ENCODE measurements around the gene GAPDH.

Gene GAPDH

DNA sequence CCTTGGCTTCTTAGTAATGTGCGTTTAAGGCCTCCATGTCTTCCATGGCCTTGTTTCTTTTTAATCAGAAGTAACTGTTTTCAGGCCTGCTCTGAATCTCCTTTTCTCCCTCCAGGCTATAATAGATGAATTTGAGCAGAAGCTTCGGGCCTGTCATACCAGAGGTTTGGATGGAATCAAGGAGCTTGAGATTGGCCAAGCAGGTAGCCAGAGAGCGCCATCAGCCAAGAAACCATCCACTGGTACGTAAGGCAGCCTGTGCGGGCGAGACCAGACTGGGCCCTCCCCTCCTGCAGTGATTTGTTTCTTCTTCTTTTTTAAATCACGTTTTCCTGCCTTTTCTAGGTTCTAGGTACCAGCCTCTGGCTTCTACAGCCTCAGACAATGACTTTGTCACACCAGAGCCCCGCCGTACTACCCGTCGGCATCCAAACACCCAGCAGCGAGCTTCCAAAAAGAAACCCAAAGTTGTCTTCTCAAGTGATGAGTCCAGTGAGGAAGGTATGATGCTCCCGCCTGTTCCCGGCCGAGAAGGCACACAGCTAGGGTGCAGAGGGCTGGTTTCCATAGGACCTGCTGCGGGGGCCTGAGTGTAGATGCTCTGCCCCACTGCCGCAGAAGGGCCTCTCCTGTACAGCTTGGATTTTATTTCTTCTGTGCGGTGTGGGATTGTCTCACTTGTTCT, 3.6 kb upstream of the GAPDH start:
- no peak for DNase-seq

DNA sequence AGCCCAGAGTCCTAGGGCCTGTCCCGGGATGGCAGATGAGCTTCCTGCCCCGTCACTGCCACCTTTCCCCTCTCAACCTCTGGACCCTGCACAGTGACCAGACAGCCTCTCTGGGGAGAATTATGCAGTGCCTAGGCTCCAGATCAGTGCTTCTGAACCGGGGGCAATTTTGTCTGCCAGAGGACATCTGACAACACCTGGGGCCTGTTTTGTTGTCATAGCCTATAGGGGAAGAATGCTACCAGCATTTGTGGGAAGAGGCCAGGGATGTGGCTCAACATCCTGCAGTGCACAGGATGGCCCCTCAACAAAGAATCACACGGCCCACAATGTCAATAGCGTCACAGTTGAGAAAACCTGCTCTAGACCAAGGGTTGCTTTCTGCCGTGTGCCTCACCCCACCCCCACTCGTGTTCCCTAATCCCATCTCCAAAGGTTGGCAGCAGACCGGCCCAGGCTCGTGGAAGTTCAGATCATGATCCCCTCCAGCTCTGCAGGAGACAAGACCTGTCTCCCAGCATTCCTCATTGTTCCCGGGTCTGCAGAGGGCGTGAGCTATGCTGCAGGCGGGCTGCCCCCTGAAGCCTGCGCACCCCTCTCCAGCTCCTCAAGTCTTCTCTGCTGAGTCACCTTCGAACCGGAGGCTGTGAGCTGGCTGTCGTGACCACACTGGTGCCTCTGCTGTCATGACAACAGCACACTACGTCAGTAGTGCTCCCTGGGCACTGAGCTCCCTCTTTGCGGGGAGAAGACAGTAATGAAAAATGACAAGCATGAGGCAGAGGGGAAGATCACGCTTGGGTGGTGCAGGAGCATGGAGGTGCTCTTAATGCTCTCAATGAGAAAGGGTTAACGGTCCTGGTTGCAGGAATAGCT, 2.0 kb upstream of the GAPDH start:
- peak; percentile 43 for DNase-seq

DNA sequence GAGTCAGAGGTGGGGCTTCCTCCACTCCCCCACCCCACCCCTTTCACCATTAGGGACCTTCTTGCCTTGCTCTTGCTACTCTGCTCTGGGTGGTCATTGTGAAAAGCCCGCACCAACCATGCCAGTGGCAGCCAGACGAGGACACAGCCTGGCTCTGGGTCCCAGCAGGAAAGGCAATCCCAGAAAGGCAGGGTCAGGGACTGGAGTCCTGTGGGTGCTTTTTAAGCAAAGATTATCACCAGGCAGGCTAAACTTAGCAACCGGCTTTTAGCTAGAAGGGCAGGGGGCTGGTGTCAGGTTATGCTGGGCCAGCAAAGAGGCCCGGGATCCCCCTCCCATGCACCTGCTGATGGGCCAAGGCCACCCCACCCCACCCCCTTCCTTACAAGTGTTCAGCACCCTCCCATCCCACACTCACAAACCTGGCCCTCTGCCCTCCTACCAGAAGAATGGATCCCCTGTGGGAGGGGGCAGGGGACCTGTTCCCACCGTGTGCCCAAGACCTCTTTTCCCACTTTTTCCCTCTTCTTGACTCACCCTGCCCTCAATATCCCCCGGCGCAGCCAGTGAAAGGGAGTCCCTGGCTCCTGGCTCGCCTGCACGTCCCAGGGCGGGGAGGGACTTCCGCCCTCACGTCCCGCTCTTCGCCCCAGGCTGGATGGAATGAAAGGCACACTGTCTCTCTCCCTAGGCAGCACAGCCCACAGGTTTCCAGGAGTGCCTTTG, 1.2 kb upstream of the GAPDH start:
- DNase-seq, result peak; percentile 62

DNA sequence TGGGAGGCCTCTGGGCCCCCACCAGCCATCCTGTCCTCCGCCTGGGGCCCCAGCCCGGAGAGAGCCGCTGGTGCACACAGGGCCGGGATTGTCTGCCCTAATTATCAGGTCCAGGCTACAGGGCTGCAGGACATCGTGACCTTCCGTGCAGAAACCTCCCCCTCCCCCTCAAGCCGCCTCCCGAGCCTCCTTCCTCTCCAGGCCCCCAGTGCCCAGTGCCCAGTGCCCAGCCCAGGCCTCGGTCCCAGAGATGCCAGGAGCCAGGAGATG, 729 bp upstream of the GAPDH start:
- no peak for DNase-seq

DNA sequence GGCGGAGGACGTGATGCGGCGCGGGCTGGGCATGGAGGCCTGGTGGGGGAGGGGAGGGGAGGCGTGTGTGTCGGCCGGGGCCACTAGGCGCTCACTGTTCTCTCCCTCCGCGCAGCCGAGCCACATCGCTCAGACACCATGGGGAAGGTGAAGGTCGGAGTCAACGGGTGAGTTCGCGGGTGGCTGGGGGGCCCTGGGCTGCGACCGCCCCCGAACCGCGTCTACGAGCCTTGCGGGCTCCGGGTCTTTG, 303 bp downstream of the GAPDH start:
- DNase-seq, result no peak

DNA sequence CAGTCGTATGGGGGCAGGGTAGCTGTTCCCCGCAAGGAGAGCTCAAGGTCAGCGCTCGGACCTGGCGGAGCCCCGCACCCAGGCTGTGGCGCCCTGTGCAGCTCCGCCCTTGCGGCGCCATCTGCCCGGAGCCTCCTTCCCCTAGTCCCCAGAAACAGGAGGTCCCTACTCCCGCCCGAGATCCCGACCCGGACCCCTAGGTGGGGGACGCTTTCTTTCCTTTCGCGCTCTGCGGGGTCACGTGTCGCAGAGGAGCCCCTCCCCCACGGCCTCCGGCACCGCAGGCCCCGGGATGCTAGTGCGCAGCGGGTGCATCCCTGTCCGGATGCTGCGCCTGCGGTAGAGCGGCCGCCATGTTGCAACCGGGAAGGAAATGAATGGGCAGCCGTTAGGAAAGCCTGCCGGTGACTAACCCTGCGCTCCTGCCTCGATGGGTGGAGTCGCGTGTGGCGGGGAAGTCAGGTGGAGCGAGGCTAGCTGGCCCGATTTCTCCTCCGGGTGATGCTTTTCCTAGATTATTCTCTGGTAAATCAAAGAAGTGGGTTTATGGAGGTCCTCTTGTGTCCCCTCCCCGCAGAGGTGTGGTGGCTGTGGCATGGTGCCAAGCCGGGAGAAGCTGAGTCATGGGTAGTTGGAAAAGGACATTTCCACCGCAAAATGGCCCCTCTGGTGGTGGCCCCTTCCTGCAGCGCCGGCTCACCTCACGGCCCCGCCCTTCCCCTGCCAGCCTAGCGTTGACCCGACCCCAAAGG, 804 bp downstream of the GAPDH start:
- DNase-seq, result peak; percentile 63

DNA sequence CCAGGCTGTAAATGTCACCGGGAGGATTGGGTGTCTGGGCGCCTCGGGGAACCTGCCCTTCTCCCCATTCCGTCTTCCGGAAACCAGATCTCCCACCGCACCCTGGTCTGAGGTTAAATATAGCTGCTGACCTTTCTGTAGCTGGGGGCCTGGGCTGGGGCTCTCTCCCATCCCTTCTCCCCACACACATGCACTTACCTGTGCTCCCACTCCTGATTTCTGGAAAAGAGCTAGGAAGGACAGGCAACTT, 1.3 kb downstream of the GAPDH start:
- DNase-seq, result no peak

DNA sequence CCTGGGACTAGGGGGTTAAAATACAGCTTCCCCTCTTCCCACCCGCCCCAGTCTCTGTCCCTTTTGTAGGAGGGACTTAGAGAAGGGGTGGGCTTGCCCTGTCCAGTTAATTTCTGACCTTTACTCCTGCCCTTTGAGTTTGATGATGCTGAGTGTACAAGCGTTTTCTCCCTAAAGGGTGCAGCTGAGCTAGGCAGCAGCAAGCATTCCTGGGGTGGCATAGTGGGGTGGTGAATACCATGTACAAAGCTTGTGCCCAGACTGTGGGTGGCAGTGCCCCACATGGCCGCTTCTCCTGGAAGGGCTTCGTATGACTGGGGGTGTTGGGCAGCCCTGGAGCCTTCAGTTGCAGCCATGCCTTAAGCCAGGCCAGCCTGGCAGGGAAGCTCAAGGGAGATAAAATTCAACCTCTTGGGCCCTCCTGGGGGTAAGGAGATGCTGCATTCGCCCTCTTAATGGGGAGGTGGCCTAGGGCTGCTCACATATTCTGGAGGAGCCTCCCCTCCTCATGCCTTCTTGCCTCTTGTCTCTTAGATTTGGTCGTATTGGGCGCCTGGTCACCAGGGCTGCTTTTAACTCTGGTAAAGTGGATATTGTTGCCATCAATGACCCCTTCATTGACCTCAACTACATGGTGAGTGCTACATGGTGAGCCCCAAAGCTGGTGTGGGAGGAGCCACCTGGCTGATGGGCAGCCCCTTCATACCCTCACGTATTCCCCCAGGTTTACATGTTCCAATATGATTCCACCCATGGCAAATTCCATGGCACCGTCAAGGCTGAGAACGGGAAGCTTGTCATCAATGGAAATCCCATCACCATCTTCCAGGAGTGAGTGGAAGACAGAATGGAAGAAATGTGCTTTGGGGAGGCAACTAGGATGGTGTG, 1.9 kb downstream of the GAPDH start:
- no peak for DNase-seq

DNA sequence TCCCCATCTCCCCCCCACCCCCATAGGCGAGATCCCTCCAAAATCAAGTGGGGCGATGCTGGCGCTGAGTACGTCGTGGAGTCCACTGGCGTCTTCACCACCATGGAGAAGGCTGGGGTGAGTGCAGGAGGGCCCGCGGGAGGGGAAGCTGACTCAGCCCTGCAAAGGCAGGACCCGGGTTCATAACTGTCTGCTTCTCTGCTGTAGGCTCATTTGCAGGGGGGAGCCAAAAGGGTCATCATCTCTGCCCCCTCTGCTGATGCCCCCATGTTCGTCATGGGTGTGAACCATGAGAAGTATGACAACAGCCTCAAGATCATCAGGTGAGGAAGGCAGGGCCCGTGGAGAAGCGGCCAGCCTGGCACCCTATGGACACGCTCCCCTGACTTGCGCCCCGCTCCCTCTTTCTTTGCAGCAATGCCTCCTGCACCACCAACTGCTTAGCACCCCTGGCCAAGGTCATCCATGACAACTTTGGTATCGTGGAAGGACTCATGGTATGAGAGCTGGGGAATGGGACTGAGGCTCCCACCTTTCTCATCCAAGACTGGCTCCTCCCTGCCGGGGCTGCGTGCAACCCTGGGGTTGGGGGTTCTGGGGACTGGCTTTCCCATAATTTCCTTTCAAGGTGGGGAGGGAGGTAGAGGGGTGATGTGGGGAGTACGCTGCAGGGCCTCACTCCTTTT, 2.7 kb downstream of the GAPDH start:
- DNase-seq, result no peak

DNA sequence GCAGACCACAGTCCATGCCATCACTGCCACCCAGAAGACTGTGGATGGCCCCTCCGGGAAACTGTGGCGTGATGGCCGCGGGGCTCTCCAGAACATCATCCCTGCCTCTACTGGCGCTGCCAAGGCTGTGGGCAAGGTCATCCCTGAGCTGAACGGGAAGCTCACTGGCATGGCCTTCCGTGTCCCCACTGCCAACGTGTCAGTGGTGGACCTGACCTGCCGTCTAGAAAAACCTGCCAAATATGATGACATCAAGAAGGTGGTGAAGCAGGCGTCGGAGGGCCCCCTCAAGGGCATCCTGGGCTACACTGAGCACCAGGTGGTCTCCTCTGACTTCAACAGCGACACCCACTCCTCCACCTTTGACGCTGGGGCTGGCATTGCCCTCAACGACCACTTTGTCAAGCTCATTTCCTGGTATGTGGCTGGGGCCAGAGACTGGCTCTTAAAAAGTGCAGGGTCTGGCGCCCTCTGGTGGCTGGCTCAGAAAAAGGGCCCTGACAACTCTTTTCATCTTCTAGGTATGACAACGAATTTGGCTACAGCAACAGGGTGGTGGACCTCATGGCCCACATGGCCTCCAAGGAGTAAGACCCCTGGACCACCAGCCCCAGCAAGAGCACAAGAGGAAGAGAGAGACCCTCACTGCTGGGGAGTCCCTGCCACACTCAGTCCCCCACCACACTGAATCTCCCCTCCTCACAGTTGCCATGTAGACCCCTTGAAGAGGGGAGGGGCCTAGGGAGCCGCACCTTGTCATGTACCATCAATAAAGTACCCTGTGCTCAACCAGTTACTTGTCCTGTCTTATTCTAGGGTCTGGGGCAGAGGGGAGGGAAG, 3.5 kb downstream of the GAPDH start:
- peak; percentile 64 for DNase-seq

DNA sequence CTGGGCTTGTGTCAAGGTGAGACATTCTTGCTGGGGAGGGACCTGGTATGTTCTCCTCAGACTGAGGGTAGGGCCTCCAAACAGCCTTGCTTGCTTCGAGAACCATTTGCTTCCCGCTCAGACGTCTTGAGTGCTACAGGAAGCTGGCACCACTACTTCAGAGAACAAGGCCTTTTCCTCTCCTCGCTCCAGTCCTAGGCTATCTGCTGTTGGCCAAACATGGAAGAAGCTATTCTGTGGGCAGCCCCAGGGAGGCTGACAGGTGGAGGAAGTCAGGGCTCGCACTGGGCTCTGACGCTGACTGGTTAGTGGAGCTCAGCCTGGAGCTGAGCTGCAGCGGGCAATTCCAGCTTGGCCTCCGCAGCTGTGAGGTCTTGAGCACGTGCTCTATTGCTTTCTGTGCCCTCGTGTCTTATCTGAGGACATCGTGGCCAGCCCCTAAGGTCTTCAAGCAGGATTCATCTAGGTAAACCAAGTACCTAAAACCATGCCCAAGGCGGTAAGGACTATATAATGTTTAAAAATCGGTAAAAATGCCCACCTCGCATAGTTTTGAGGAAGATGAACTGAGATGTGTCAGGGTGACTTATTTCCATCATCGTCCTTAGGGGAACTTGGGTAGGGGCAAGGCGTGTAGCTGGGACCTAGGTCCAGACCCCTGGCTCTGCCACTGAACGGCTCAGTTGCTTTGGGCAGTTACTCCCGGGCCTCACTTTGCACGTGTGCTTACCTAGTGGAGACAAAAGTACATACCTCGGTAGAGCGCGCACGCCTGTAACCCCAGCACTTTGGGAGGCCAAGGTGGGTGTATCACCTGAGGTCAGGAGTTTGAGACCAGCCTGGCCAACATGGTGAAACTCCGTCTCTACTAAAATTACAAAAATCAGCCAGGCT, 4.3 kb downstream of the GAPDH start:
- no peak for DNase-seq

DNA sequence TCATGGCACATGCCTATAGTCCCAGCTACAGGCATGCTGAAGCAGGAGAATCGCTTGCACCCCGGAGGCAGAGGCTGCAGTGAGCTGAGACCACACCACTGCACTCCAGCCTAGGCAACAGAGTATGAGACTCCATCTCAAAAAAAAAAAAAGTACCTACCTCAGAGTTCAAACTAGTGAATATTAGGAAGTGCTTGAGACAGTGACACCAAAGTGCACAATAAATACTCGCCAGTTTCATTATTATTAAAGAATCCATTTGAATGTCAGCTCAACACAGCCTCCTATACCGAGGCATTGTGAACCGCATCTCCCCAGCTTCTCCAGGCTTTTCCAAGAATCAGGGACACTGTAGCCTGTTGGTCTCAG, 5.0 kb downstream of the GAPDH start:
- no peak for DNase-seq

DNA sequence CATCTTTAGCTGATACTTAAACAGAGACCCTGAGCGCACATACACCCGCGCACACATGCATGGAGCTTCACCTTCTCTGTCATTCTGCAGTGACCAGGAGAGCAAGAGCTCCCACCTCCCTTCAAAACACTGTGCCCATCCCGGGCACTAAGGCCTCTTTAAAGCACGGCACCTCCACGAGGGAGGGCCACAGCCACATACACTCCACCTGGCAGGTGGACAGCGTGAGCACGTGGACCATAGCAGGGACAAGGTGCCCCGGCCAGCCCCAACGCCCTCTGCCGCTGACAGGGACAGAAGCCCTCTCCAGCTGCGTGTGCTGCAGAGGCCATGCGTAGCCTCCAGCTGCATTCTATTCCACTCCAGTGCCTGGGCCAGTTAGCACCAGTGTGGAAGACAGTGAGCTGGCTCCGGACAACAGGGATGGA, 5.4 kb downstream of the GAPDH start:
- DNase-seq, result no peak

DNA sequence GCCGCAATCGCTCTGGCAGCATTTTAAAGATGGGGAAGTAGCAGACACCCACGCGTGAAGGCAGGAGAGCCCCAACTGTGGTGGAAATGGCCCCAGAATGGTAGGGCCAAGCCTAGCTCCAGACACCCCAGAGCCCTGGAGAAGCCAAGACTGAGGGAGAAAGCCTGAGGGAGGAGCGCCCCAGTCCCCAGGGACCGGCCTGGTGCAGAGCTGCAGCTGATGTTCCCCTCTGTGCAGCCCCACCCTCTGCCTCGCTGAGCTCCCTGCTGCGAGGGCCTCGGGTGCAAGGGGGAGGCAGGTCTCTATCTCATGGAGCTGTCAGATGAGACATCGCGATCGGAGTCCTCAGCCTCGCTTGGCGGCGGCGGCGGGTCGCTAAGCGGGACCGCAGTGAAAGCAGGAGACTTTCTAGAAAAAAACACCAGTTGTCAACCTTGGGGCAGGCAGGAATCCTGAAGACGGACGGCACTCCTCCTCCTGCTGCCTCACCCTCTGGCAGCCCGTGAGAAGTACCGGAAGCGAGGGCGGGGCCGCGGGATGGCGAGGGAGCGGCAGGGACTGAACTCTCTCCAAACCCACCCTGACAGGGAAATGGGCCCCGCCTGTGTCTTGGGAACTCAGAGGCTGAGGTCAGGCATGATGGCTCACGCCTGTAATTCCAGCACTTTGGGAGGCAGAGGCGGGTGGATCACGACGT, 6.0 kb downstream of the GAPDH start:
- DNase-seq, result peak; percentile 62

DNA sequence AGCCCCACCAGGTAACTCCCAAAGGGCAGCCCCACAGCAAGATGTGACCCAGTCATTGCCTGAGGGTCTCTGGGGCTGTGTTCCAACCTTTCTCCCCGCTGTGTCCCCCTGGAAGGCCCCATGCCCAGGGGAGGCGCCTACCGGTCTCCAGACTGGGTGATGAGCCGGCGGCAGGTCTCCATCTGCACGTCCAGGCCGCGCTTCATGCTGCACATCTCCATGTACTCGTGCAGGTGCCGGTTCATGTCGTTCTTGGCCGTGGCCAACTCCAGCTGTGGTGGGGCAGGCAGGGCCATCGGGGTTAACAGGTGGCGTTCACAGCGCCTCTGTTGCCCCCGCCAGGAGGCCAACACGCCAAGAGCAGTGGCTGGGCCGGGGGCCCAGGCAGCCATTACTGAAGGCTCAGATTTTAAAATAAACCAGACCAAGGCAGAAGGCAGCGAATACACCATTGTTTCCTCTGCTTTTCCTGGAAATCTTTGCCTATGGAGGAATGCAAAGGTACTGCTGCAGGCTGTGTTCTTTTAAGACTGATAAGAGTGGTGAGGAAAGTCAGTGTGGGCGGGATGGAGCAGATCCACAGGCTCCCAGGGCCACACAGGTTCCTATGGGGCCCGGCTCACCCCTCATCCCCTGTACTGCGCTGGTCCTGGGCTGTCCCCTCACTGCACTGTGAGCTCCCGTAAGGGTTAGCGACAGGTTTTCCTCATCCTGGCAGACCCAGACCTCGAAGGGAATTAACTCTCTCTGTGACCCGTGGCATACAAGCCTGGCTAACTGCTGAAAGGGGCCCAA, 7.3 kb downstream of the GAPDH start:
- DNase-seq, result no peak

DNA sequence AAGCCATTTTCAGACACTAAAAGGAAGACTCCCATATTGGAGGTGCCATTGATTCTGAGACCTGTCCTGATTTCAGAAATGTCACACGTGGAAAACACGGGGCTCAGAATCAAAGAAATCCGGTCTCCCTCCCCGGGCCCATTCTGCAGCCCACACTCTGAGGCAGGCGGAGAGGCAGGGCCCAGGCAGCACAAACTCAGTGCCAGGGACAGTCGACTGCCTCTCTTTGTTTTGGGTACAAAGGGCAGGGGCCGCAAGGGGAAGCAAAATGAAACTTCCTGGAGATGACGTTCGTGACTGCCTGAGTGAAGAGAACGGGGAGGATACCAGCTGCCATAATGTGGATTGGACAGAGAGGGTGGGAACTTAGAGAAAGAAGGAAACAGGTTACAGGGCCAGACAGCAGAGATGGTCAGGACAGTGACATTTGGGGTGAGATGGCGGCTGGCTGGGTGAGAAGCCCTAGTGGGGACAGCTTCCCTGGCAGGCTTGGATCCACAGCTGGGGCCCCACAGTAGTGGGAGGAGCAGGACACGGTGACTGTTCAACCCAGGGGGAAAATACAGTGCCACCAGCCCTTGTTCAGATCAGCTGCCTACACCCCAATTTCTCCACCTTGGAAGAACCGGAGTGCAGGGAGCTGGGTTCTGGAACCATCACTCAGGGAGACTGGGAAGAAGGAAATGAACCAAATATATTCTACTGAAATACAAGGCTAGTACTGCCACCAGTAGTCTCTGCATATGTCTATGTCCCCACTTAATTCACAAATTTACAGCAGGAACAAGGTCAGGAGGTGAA, 8.1 kb downstream of the GAPDH start:
- DNase-seq, result no peak

DNA sequence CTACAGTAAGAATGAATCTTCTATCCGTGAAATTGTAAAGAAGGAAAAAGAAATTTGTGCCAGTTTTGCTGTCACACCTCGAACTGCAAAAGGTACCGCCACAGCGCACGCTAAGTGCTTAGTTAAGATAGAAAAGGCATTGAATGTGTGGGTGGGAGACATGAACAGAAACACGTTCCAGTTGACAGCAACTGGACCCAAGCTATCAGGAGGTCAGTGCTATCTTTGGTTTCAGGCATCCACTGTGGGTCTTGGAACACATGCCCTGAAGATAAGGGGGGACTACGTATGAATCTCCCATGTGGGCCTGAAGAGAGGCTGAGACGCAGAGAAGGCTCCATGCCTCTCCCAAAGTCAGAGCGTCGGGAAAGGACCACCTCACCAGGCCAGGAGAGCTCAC, 11.7 kb downstream of the GAPDH start:
- no peak for DNase-seq

DNA sequence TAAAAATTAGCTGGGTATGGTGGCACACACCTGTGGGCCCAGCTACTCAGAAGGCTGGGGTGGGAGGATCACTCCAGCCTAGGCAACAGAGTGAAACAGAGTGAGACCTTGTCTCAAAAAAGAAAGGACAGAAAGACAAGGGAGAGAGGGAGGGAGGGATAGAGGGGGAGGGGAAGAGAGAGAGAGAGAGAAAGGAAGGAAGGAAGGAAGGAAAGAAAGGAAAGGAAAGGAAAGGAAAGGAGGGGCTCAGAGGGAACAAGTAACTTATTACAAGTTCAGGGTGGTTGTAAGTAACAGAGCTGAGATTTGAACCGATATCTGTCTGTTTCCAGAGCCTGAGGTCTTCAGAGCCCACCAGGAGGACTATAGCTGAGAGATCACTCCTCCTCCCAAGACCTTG, 13.2 kb downstream of the GAPDH start:
- DNase-seq, result no peak

Measured in NCI-H1092 (cell line).